OCI-LY7 (cell line): ENCODE measurements around the gene S100PBP. TPM values are rescaled to one million over a fixed set of nuclear protein-coding genes. Genes with fewer than 3 reads are reported as not detected.
A peak's percentile ranks its signal among the peaks of the same experiment; 100 is the strongest.

Experiments
- BruUV-seq: library from RNA; stranded (reverse); fragments of 400-500 nt; replicated peaks from 2 replicates; lab custom pipeline; 2021; lab: Mats Ljungman, UMichigan
- CTCF ChIA-PET: fragments of 300-600 bp; sonication (Branson Sonifier 250); formaldehyde crosslinking; loops from one replicate; lab custom pipeline; 2022; ENCODE audit warnings: antibody characterized with exemption; ENCODE audit not compliant: unreplicated experiment; lab: Charles Lee
- POLR2A ChIA-PET: fragments of 300-600 bp; sonication (Branson Sonifier 250); formaldehyde crosslinking; loops from one replicate; lab custom pipeline; 2022; ENCODE audit warnings: antibody characterized with exemption; lab: Charles Lee
- DNase-seq: peaks from one replicate; pipeline ENCODE4 v3.0.0-alpha.2; 2015; ENCODE audit warnings: low spot score
- H2AFZ ChIP-seq: fragments of 200-600 bp; sonication (generic), shearing (Covaris generic); 2 replicates; pipeline ENCODE4 v1.6.1; 2014; ENCODE audit warnings: mild to moderate bottlenecking, antibody characterized with exemption, low read length, moderate library complexity
- H3K27ac ChIP-seq: fragments of 200-600 bp; sonication (generic); 2 replicates; pipeline ENCODE4 v1.5.1; 2014; ENCODE audit warnings: mixed run types, low read depth, mild to moderate bottlenecking, moderate library complexity, low read length, inconsistent platforms; ENCODE audit not compliant: poor library complexity, severe bottlenecking
- H3K36me3 ChIP-seq: fragments of 200-600 bp; sonication (generic); 2 replicates; pipeline ENCODE4 v1.6.1; 2014; ENCODE audit warnings: mild to moderate bottlenecking, antibody characterized with exemption, low read length, moderate library complexity, mixed read lengths; ENCODE audit not compliant: insufficient read depth
- H3K4me1 ChIP-seq: fragments of 200-600 bp; sonication (generic); 2 replicates; pipeline ENCODE4 v1.5.1; 2014; ENCODE audit warnings: mild to moderate bottlenecking, low read length; ENCODE audit not compliant: insufficient read depth, poor library complexity, severe bottlenecking
- H3K4me2 ChIP-seq: fragments of 200-600 bp; sonication (generic); 2 replicates; pipeline ENCODE4 v1.6.1; 2014; ENCODE audit warnings: mild to moderate bottlenecking, low read length
- H3K4me3 ChIP-seq: fragments of 200-600 bp; sonication (generic); 2 replicates; pipeline ENCODE4 v1.5.1; 2014; ENCODE audit warnings: mild to moderate bottlenecking, low read depth, low read length; ENCODE audit not compliant: poor library complexity, severe bottlenecking
- H3K79me2 ChIP-seq: fragments of 200-600 bp; sonication (generic); 2 replicates; pipeline ENCODE4 v1.6.1; 2016; ENCODE audit warnings: low read depth, mild to moderate bottlenecking, low read length, moderate library complexity, mixed read lengths; ENCODE audit not compliant: insufficient read depth
- H3K9me2 ChIP-seq: fragments of 200-600 bp; sonication (generic); 2 replicates; pipeline ENCODE4 v1.6.1; 2016; ENCODE audit warnings: mild to moderate bottlenecking, low read length, mixed read lengths; ENCODE audit not compliant: insufficient read depth
- H3K9me3 ChIP-seq: fragments of 200-600 bp; sonication (generic); 2 replicates; pipeline ENCODE4 v1.6.1; 2014; ENCODE audit warnings: mild to moderate bottlenecking, mixed run types, low read length, mixed read lengths
- H4K20me1 ChIP-seq: fragments of 200-600 bp; sonication (generic); 2 replicates; pipeline ENCODE4 v1.6.1; 2014; ENCODE audit warnings: mild to moderate bottlenecking, antibody characterized with exemption, low read length, moderate library complexity, mixed read lengths; ENCODE audit not compliant: insufficient read depth
- CTCF ChIP-seq: fragments of 200-600 bp; sonication (generic); conservative IDR thresholded peaks from 2 replicates; pipeline ENCODE4 v1.5.1; 2014; ENCODE audit warnings: mild to moderate bottlenecking, antibody characterized with exemption, low read length, moderate library complexity, mixed read lengths
- EZH2phosphoT487 ChIP-seq: fragments of 200-600 bp; sonication (generic); IDR thresholded peaks from 2 replicates; pipeline ENCODE4 v1.6.1; 2018; ENCODE audit warnings: low read depth, borderline replicate concordance, mild to moderate bottlenecking, mixed run types, antibody characterized with exemption, low read length, moderate library complexity, mixed read lengths
- intact Hi-C: fragments of 100-400 bp; cut with micrococcal nuclease; formaldehyde crosslinking; loops from one replicate; pipeline ENCODE4 v1.10.0; 2022; ENCODE audit not compliant: unreplicated experiment
- total RNA-seq, 2 experiments: library from RNA; depleted of rRNA in 1 of 2; stranded (reverse); fragments of >200 nt in 1 of 2; shearing (Covaris generic) in 1 of 2; gene quantifications; 2 replicates each; pipeline ENCODE4 v1.2.3, GENCODE V29; 2014 to 2022

The S100PBP gene
- total RNA-seq, 2 experiments from 2014 or later: 72.1 to 136 TPM

GRCh38 chr1:32825181-32825580 lies 7.7 kb downstream of the S100PBP start:
- Histone ChIP-seq H2AFZ (no peak overlapping the region), H3K79me2 (peaks cover 67% of the 10 kb centered on the region), H3K4me3 (no peak overlapping the region), H3K9me2 (no peaks in the 10 kb centered on the region), H3K36me3 (peaks cover 87% of the 10 kb centered on the region), H3K27ac (no peak overlapping the region), H3K9me3 (no peaks in the 10 kb centered on the region; the same call in 1 of the 2 replicates), H4K20me1 (0 out of 2 replicates have a peak, but pooled peaks cover 7% of the 10 kb centered on the region), H3K4me1 (peaks cover 40% of the 10 kb centered on the region), H3K4me2 (no peak overlapping the region)
- intact Hi-C loops: no loop called here
- ChIA-PET CTCF (no interaction called here), POLR2A (no interaction called here)
- no TSS peak for BruUV-seq
- TF ChIP-seq EZH2phosphoT487 (no peak), CTCF (no peak)
- DNase-seq: no peak

GRCh38 chr1:32828341-32828740 lies 10.9 kb downstream of the S100PBP start:
- intact Hi-C loops: no loop called here
- POLR2A ChIA-PET: interaction anchor here (1.2 kb wide), 1 partner anchor 21 kb away, joined by 4 read pairs; no protein-coding TSS in a partner anchor
- no peak overlapping the region for H3K27ac ChIP-seq

More at GRCh38 chr1:32828341-32828740, 10.9 kb downstream of the S100PBP start:
- H3K9me2 ChIP-seq: no peaks in the 10 kb centered on the region
- H3K4me3 ChIP-seq: no peak overlapping the region
- H3K9me3 ChIP-seq: no peaks in the 10 kb centered on the region
- TF ChIP-seq EZH2phosphoT487 (no peak), CTCF (peak; percentile 70)
- H3K36me3 ChIP-seq: peaks cover 91% of the 10 kb centered on the region
- no TSS peak for BruUV-seq
- no peak overlapping the region for H3K4me2 ChIP-seq
- no peak for DNase-seq
- H3K4me1 ChIP-seq: peaks cover 14% of the 10 kb centered on the region
- no peak overlapping the region for H2AFZ ChIP-seq
- CTCF ChIA-PET: no interaction called here
- no peaks in the 10 kb centered on the region for H4K20me1 ChIP-seq
- peaks cover 36% of the 10 kb centered on the region; the same call in 1 of the 2 replicates for H3K79me2 ChIP-seq
